Astrocyte (in vitro differentiated cells and primary cell): ENCODE measurements around the gene UGT1A8. TPM values are rescaled to one million over a fixed set of nuclear protein-coding genes. Genes with fewer than 3 reads are reported as not detected.

Source experiments
- DNase-seq: peaks from one replicate; pipeline ENCODE4 v3.0.0-alpha.2; 2010; ENCODE audit warnings: low read depth
- FAIRE-seq: peaks from 2 replicates; lab custom pipeline; 2011; peaks lifted over from hg19 to GRCh38; lab: Jason Lieb, UNC
- H2AFZ ChIP-seq: 2 replicates; pipeline ENCODE4 v1.6.0; 2012; ENCODE audit warnings: low read depth, low read length, inconsistent platforms
- H3K27ac ChIP-seq: 2 replicates; pipeline ENCODE4 v1.5.1; 2011; ENCODE audit warnings: low read depth, low read length, inconsistent platforms
- H3K27me3 ChIP-seq: 2 replicates; pipeline ENCODE4 v1.6.0; 2011; ENCODE audit warnings: low read length, inconsistent platforms; ENCODE audit not compliant: insufficient read depth
- H3K36me3 ChIP-seq: 2 replicates; pipeline ENCODE4 v1.5.1; 2011; ENCODE audit warnings: low read length, inconsistent platforms; ENCODE audit not compliant: insufficient read depth
- H3K4me1 ChIP-seq: 2 replicates; pipeline ENCODE4 v1.5.1; 2011; ENCODE audit warnings: low read length, inconsistent platforms; ENCODE audit not compliant: insufficient read depth
- H3K4me2 ChIP-seq: 2 replicates; pipeline ENCODE4 v1.6.0; 2012; ENCODE audit warnings: low read length, inconsistent platforms
- H3K4me3 ChIP-seq: 2 replicates; pipeline ENCODE4 v1.5.1; 2011; ENCODE audit warnings: low read depth, mild to moderate bottlenecking, low read length, inconsistent platforms; ENCODE audit not compliant: insufficient read depth
- H3K79me2 ChIP-seq: 2 replicates; pipeline ENCODE4 v1.6.0; 2012; ENCODE audit warnings: mild to moderate bottlenecking, low read length, inconsistent platforms; ENCODE audit not compliant: insufficient read depth
- H3K9ac ChIP-seq: 2 replicates; pipeline ENCODE4 v1.6.0; 2012; ENCODE audit warnings: mild to moderate bottlenecking, low read length, inconsistent platforms
- H3K9me3 ChIP-seq: 2 replicates; pipeline ENCODE4 v1.5.1; 2012; ENCODE audit warnings: low read depth, mild to moderate bottlenecking, low read length, inconsistent platforms; ENCODE audit not compliant: insufficient read depth
- H4K20me1 ChIP-seq: 2 replicates; pipeline ENCODE4 v1.6.0; 2012; ENCODE audit warnings: low read length, inconsistent platforms; ENCODE audit not compliant: insufficient read depth
- H3K27ac Mint-ChIP-seq: one replicate; pipeline ENCODE4 v1.8.0; 2021; ENCODE audit warnings: mild to moderate bottlenecking, mixed read lengths; ENCODE audit not compliant: unreplicated experiment
- H3K27me3 Mint-ChIP-seq: one replicate; pipeline ENCODE4 v1.8.0; 2021; ENCODE audit warnings: low read depth, mixed read lengths; ENCODE audit not compliant: unreplicated experiment
- H3K36me3 Mint-ChIP-seq: one replicate; pipeline ENCODE4 v1.8.0; 2021; ENCODE audit warnings: low read depth, mixed read lengths; ENCODE audit not compliant: unreplicated experiment
- H3K4me1 Mint-ChIP-seq: one replicate; pipeline ENCODE4 v1.8.0; 2021; ENCODE audit warnings: low read depth, mixed read lengths; ENCODE audit not compliant: unreplicated experiment
- H3K4me3 Mint-ChIP-seq: one replicate; pipeline ENCODE4 v1.8.0; 2021; ENCODE audit warnings: mild to moderate bottlenecking, moderate library complexity, mixed read lengths; ENCODE audit not compliant: unreplicated experiment
- H3K9me3 Mint-ChIP-seq: one replicate; pipeline ENCODE4 v1.8.0; 2021; ENCODE audit warnings: mild to moderate bottlenecking, mixed read lengths; ENCODE audit not compliant: unreplicated experiment
- CTCF ChIP-seq: IDR thresholded peaks from 2 replicates; pipeline ENCODE4 v1.5.1; 2011; ENCODE audit warnings: low read depth, mild to moderate bottlenecking, inconsistent platforms, low read length, moderate library complexity; ENCODE audit not compliant: insufficient read depth
- EZH2 ChIP-seq: IDR thresholded peaks from 2 replicates; pipeline ENCODE4 v1.6.1; 2012; ENCODE audit warnings: mild to moderate bottlenecking, low read length, inconsistent platforms; ENCODE audit not compliant: insufficient read depth
- total RNA-seq: library from RNA; stranded (reverse); gene quantifications from 2 replicates; pipeline ENCODE4 v1.2.1, GENCODE V29; 2021

UGT1A8 gene
- total RNA-seq, 1 donor from 2014 or later, result not detected

GRCh38 chr2:233758849-233759248 is 141.4 kb downstream of the UGT1A8 start:
- no peak overlapping the region for H2AFZ ChIP-seq
- no peaks in the 10 kb centered on the region for H3K79me2 ChIP-seq
- no peaks in the 10 kb centered on the region for H3K36me3 Mint-ChIP-seq
- peaks cover 12% of the 10 kb centered on the region for H3K27me3 Mint-ChIP-seq
- no peaks in the 10 kb centered on the region for H3K9me3 ChIP-seq
- no peaks in the 10 kb centered on the region for H4K20me1 ChIP-seq
- H3K4me1 ChIP-seq, result peaks cover 2% of the 10 kb centered on the region
- H3K27me3 ChIP-seq, result peaks cover 3% of the 10 kb centered on the region
- FAIRE-seq (no peak), DNase-seq (peak; percentile 33)
- TF ChIP-seq EZH2, result no peak
- no peak for TF ChIP-seq CTCF
- H3K27ac ChIP-seq, result no peak overlapping the region
- H3K27ac Mint-ChIP-seq, result no peak overlapping the region
- no peak overlapping the region for H3K9ac ChIP-seq
- no peaks in the 10 kb centered on the region for H3K9me3 Mint-ChIP-seq
- no peak overlapping the region for H3K4me3 ChIP-seq
- H3K4me2 ChIP-seq, result no peak overlapping the region
- no peak overlapping the region for H3K4me3 Mint-ChIP-seq
- H3K36me3 ChIP-seq, result no peaks in the 10 kb centered on the region
- no peaks in the 10 kb centered on the region for H3K4me1 Mint-ChIP-seq

- H3K4me1 ChIP-seq, result peaks cover 12% of the 10 kb centered on the region
- no peaks in the 10 kb centered on the region for H3K79me2 ChIP-seq
- no peak within 1 kb of the TSS for H3K4me3 Mint-ChIP-seq
- H3K9me3 ChIP-seq, result no peaks in the 10 kb centered on the region
- H3K4me2 ChIP-seq, result no peak within 1 kb of the TSS
- H4K20me1 ChIP-seq, result no peaks in the 10 kb centered on the region
- peaks cover 6% of the 10 kb centered on the region for H3K4me1 Mint-ChIP-seq
- no peaks in the 10 kb centered on the region for H3K9me3 Mint-ChIP-seq
- H3K27me3 ChIP-seq, result peaks cover 3% of the 10 kb centered on the region
- no peak for DNase-seq
- no peak within 1 kb of the TSS for H3K9ac ChIP-seq
- H2AFZ ChIP-seq, result no peak within 1 kb of the TSS
- no peak for FAIRE-seq
- no peak within 1 kb of the TSS for H3K27ac Mint-ChIP-seq
- no peak for TF ChIP-seq CTCF
- TF ChIP-seq EZH2, result no peak
- peaks cover 7% of the 10 kb centered on the region for H3K27me3 Mint-ChIP-seq
- no peaks in the 10 kb centered on the region for H3K36me3 ChIP-seq
- H3K36me3 Mint-ChIP-seq, result no peaks in the 10 kb centered on the region
- no peak within 1 kb of the TSS for H3K27ac ChIP-seq
- H3K4me3 ChIP-seq, result no peak within 1 kb of the TSS
These were observed 142.6 kb downstream of the UGT1A8 start, which contains the start of gene UGT1A1 for GRCh38 chr2:233760043-233760442. TSS of gene UGT1A1 (plus strand) at chr2:233760270. CDS start at chr2:233760288, 18 bp downstream.

- no peaks in the 10 kb centered on the region for H3K36me3 ChIP-seq
- H3K4me1 ChIP-seq, result peaks cover 12% of the 10 kb centered on the region
- H2AFZ ChIP-seq, result no peak overlapping the region
- no peak overlapping the region for H3K4me2 ChIP-seq
- H3K9me3 ChIP-seq, result no peaks in the 10 kb centered on the region
- Mint-ChIP-seq H3K36me3 (no peaks in the 10 kb centered on the region), H3K27ac (no peak overlapping the region), H3K27me3 (peaks cover 9% of the 10 kb centered on the region), H3K4me3 (no peak overlapping the region), H3K9me3 (no peaks in the 10 kb centered on the region), H3K4me1 (peaks cover 6% of the 10 kb centered on the region)
- no peak overlapping the region for H3K9ac ChIP-seq
- no peak overlapping the region for H3K4me3 ChIP-seq
- no peak for TF ChIP-seq EZH2
- TF ChIP-seq CTCF, result no peak
- FAIRE-seq, result no peak
- H3K79me2 ChIP-seq, result no peaks in the 10 kb centered on the region
- no peak overlapping the region for H3K27ac ChIP-seq
- H3K27me3 ChIP-seq, result peaks cover 3% of the 10 kb centered on the region
- DNase-seq, result peak; percentile 52
- no peaks in the 10 kb centered on the region for H4K20me1 ChIP-seq
These were observed 143.8 kb downstream of the UGT1A8 start for GRCh38 chr2:233761040-233761769.
